GM10266 (cell line): ENCODE results near the gene ZFYVE28.
"Not testable (repeated sequence)": the region's sequence is repeated elsewhere in the genome, so short reads cannot be mapped to it uniquely, and the experiment has no call there.

Experiments
- DNase-seq: peaks from one replicate; pipeline ENCODE4 v3.0.0; 2012; ENCODE audit errors: extremely low spot score
- TF ChIP-seq, protein P1 (sequence below): IDR thresholded peaks from 2 replicates; pipeline ENCODE4 v1.5.1; 2012; ENCODE audit warnings: mild to moderate bottlenecking, low read depth; ENCODE audit not compliant: control insufficient read depth, insufficient read depth; ENCODE audit errors: missing control alignments

ZFYVE28 gene

DNA sequence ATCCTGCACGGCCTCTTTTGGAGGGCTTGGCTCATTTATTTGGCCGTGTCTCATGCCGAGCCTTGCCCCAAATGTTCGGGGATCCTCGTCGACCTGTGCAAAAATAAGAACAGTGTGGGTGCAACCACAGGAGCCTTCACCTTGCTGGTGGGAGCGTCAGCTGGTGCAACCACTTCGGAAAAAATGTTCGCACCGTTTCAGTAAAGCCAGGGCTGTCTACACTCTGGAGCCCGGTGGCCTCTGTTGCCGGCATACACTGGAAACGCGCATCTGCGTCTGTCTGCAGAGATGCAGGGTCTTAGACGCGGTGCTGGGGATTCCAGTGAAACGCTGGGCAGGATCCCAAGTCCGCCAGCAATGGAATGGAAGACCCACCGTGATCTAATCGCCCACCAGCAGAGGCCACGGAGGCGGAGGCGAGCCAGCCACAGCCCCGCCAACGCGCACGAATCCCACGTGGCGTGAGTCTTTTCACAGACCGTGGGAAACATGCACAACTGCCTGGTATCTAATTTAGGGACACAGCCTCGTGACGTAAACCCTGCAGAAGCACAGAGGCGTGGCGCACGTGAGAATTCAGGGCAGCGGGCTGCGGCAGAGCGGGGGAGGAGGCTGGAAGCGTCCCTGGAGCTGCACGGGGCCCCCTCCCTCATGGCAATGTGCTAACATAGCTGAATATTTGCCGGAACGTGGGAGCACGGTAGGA is 142.7 kb downstream of the ZFYVE28 start:
- TF ChIP-seq, protein P1, sequence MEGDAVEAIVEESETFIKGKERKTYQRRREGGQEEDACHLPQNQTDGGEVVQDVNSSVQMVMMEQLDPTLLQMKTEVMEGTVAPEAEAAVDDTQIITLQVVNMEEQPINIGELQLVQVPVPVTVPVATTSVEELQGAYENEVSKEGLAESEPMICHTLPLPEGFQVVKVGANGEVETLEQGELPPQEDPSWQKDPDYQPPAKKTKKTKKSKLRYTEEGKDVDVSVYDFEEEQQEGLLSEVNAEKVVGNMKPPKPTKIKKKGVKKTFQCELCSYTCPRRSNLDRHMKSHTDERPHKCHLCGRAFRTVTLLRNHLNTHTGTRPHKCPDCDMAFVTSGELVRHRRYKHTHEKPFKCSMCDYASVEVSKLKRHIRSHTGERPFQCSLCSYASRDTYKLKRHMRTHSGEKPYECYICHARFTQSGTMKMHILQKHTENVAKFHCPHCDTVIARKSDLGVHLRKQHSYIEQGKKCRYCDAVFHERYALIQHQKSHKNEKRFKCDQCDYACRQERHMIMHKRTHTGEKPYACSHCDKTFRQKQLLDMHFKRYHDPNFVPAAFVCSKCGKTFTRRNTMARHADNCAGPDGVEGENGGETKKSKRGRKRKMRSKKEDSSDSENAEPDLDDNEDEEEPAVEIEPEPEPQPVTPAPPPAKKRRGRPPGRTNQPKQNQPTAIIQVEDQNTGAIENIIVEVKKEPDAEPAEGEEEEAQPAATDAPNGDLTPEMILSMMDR, result no peak
- no peak for DNase-seq

DNA sequence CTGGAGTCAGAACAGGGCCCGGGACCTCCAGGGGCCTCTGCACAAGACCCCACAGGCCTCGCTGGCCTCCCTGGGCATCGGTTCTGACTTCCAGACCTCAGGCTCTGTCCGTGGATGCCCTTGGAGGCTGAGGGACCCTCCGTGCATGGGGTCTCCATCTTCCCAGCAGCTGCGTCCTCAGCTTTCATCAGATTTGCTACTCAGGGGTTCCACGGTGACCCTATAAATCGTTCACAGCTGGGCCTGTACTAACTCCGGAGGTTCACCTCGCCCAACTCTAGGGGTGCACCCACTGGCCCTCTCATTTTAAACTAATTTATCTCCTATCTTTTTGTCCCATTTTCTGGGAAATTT is 143.4 kb downstream of the ZFYVE28 start:
- not testable (repeated sequence) for DNase-seq

DNA sequence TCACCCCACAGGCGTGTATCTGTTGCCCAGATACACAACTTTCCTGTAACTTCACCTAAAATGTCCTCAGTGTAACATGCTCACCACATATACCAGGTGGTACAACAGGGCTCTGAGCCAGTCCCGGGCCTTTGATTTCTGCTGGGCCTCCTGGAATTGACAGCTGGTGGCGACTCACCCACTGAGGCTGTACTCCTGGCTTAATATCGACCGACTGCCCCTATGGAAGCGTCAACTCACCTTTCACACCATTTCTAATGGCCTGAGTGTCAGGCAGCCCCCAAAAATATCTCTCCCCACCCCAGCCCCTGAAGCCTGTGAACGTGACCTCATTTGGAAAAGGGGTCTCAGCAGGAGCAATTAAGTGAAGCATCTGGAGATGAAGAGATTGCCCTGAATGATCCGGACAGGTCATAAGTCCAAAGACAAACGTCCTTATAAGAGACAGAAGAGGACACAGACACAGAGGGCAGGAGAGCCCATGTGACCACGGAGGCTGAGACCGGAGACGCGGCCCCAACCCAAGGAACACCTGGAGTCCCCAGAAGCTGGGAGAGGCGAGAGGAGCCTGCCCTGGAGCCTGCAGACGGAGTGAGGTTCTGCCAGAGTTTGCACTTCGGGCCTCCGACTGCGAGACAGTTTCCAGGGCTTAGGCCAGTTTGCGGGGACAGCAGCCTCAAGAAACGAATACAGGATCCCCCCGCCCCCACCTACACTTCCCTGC is 144.0 kb downstream of the ZFYVE28 start:
- DNase-seq, result no peak

DNA sequence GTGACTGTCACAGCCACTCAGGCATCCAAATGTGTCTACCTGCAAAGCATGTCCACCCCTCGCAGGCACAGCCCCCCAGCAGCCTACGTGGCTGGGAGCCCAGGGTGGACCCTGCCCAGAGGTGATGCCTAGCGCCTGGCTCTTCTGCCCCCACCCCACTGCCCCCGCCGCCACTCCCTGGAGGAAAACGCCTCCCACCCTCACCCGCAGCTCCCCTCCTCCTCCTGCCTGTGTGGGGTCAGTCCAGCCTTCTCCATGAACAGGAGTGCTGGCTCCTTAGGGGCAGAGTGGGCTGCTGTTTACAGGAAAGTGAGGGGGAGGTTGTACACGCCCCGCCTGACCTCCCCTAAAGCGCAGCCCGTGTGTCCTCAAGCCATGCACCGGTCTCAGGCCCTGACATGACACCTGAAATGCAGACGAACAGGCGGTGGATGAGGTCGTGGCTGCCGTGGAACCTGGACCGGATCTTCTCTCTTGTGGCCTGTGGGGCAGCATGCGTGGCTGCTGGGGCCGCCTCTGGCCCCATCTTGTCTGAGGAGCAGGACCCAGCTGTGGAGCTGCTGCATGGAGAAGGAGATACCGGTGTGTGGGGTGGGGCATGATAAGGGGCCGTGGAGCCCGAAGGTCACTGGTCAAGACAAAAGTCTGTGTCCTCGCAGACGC is 144.7 kb downstream of the ZFYVE28 start:
- TF ChIP-seq, protein P1, result no peak
- DNase-seq, result no peak

More for the DNA sequence above, 144.0 kb downstream of the ZFYVE28 start:
- TF ChIP-seq, protein P1, result no peak

DNA sequence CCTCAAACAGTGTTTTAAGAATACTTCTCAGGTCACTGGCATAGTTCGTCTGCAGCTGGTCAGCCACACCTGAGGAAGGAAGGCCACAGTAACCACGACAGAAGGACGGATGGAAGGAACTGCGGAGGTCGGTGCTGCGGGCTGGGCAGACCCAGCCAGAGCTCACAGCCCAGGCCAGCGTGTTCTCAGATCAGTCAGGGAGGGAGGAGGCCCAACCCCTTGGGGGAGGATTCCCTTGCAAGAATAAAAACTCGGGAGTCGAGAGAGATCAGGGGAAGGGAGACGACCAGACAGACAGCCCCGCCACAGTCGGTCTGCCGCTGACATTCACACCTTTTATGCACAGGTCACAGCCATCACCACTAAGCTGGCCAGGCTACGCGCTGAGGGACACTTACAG is 145.2 kb downstream of the ZFYVE28 start:
- TF ChIP-seq, protein P1, result no peak
- DNase-seq, result no peak

DNA sequence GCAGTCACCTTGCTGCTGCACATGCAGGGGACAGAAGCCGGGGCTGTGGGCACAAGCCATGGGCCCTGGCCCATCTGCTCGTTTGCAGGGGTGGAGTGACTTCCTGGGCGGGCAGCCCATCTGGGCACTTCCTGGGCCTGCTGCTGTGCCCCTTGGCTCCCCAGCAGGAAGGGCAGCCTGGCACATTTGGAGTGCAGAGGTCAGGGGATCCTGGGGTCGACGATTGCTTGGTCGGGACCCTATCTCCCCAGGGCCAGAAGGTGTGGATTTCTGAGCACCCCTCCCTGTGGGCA is 145.7 kb downstream of the ZFYVE28 start:
- DNase-seq, result no peak
- TF ChIP-seq, protein P1, result no peak

DNA sequence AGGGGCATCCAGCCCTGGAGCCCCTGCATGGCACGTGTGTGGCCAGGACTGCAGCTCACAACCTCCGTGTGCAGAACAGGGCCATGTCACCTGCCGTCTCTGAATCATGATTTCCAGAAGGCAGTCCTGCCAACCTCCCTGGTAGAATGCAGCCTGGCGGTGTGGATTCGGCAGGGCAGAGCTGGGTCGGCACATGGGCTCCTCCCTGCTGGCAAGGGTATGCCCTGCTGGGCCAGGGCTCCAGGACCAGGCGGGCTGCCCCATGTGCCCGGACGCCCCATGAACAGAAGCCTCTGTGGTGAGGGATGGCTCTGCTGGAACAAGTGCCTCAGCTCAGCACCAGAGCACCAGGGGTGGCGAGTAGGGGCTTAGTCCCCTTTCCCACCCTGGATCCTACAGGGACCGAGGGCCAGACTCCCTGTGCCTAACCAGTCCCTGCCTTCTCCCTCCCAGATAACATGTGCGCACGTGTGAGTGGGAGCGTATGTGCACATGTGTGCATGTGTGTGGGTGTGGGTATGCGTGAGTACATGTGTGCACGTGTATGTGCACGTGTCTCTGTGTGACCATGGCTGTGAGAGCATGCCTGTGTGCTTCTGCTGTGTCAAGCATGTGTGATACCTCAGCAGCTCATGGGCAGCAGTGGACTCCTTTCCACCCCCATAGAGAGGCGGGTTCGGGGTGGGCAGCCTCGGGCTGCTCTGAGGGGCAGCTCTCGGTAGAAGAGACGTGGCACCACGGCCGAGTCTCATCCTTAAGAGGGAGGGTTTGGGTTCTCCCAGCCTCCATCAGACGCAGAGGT is 146.2 kb downstream of the ZFYVE28 start:
- DNase-seq, result no peak
- TF ChIP-seq, protein P1, result no peak
